Measurements from ENCODE around the gene RNU6-9.

GRCh38 chr19:941292-942132, 48.2 kb downstream of the RNU6-9 start:
- TF ChIP-seq CTCF (IDR thresholded peaks at IDR 0.05), result no peak
- TF ChIP-seq POLR2A (IDR thresholded peaks at IDR 0.05), result no peak

Measured in uterus (tissue), 2 donors.